Measurements from ENCODE around the gene CCNB2.

CCNB2 gene

DNA sequence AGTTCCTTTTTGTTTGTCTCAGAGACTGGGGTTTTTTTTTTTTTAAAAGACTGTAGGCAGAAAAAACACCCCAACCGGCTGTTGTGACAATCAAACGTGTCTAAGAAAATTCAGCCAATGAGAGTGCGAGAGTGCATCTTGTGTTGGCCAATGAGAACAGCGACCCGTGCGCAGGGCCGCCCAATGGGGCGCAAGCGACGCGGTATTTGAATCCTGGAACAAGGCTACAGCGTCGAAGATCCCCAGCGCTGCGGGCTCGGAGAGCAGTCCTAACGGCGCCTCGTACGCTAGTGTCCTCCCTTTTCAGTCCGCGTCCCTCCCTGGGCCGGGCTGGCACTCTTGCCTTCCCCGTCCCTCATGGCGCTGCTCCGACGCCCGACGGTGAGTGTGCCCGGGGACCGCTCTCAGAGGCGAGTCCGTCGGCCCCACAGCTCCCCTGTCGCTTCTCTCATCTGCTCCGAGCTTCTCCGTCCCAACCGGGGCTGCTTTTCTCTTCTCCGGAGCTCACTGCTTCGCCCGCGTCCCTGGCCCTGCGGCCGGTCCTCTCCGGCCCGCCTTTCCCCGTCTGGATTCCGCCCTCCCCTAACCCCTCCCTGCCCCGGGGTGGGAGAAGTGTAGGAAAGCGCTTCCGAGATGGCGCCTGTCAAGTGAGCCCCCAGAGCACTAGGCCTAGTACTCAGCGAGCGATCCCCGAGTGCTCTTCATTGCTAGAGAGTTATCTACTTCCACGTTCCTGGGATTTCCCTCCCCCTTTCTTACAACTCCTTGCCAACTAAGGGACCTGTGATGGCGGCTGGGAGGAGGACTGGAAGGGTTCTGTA lies at the start of gene CCNB2:
Gene CCNB2 (plus strand): TSS at position 235 of the 821 bp plus-strand sequence. CDS start 123 bp downstream, at position 358.
- TF ChIP-seq CTCF (IDR thresholded peaks at IDR 0.05; ENCODE audit: insufficient read depth, low read length, missing control alignments): no peak
- POLR2A ChIA-PET: no interaction called here
- H3K4me3 ChIP-seq (ENCODE audit: low read depth, low read length): peak within 1 kb of the TSS; percentile 98
- DNase-seq (ENCODE audit: low read depth, low spot score): peak; percentile 52
- CTCF ChIA-PET: interaction anchor here (1.5 kb wide), 1 partner anchor 125 kb away, joined by 5 read pairs; no protein-coding TSS in a partner anchor

DNA sequence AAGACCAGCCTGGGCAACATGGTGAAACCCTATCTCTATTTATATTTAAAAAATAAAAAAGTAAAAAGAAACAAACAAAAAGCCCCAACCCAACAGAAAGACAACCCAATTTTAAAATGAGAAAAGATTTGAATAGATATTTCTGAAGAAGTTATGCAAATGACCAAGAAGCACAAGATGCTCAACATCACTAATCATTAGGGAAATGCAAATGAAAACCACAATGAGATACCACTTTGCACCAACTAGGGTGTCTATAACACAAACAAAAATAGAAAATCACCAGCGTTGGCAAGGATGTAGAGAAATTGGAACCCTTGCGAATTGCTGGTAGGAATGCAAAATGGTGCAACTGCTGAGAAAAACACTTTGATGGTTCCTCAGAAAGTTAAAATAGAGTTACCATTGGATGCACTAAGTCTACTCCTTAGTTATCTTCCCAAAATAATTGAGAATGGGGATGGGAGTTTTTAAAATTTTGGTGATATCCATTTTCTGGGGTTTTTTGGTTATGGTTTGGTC lies 45.8 kb upstream of the CCNB2 start:
- TF ChIP-seq CTCF (IDR thresholded peaks at IDR 0.05; ENCODE audit: insufficient read depth, low read length, missing control alignments): no peak
- CTCF ChIA-PET: interaction anchor here (1.9 kb wide), 1 partner anchor 15 kb away, joined by 5 read pairs; no protein-coding TSS in a partner anchor
- POLR2A ChIA-PET: no interaction called here
- no peak for DNase-seq (ENCODE audit: low read depth, low spot score)
- H3K4me3 ChIP-seq (ENCODE audit: low read depth, low read length): no peak overlapping the region

DNA sequence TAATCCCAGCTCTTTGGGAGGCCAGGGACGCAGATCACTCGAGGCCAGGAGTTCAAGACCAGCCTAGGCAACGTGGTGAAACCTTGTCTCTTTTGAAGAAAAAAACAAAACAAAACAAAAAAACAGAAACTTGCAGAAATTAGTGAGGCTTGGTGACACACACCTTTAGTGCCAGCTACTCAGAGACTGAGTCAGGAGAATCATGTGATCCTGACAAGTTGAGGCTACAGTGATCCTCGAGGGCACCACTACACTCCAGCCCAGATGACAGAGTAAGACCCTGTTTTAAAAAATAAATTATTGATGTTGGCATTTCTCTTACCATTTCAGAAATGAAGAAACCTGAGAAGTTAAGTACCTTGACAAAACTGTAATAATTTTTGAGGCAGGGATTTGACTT lies 44.6 kb upstream of the CCNB2 start:
- ChIA-PET CTCF (interaction anchor here (1.9 kb wide), 1 partner anchor 13 kb away, joined by 5 read pairs; no protein-coding TSS in a partner anchor), POLR2A (no interaction called here)
- no peak for DNase-seq (ENCODE audit: low read depth, low spot score)
- no peak overlapping the region for H3K4me3 ChIP-seq (ENCODE audit: low read depth, low read length)
- no peak for TF ChIP-seq CTCF (IDR thresholded peaks at IDR 0.05; ENCODE audit: insufficient read depth, low read length, missing control alignments)

- POLR2A ChIA-PET: no interaction called here
These were observed 41.9 kb upstream of the CCNB2 start for GRCh38 chr15:59063042-59063441.

GRCh38 chr15:59069430-59069829 lies 35.5 kb upstream of the CCNB2 start:
- H3K4me3 ChIP-seq (ENCODE audit: low read depth, low read length): no peak overlapping the region
- no peak for TF ChIP-seq CTCF (IDR thresholded peaks at IDR 0.05; ENCODE audit: insufficient read depth, low read length, missing control alignments)
- ChIA-PET CTCF (interaction anchor here (1.5 kb wide), 1 partner anchor 15 kb away, joined by 4 read pairs; no protein-coding TSS in a partner anchor), POLR2A (no interaction called here)
- no peak for DNase-seq (ENCODE audit: low read depth, low spot score)

More at GRCh38 chr15:59063042-59063441, 41.9 kb upstream of the CCNB2 start:
- no peak for TF ChIP-seq CTCF (IDR thresholded peaks at IDR 0.05; ENCODE audit: insufficient read depth, low read length, missing control alignments)
- DNase-seq (ENCODE audit: low read depth, low spot score): no peak
- CTCF ChIA-PET: no interaction called here
- no peak overlapping the region for H3K4me3 ChIP-seq (ENCODE audit: low read depth, low read length)

DNA sequence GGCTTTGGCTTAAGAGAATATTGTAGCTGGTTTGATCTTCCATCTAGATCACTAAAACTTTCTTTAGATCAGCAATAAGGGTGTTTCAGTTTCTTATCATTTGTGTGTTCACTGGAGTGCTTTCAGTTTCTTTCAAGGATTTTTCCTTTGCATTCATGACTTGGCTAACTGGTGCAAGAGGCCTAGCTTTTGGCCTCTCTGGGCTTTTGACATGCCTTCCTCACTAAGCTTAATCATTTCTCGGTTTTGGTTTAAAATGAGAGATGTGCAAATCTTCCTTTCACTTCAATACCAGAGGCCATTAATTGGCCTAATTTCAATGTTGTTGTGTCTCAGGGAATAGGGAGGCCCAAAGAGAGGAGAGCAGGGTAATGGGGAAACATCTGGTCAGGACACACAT lies 30.3 kb upstream of the CCNB2 start:
- no peak for TF ChIP-seq CTCF (IDR thresholded peaks at IDR 0.05; ENCODE audit: insufficient read depth, low read length, missing control alignments)
- ChIA-PET CTCF (interaction anchor here (0.8 kb wide), 1 partner anchor 95 kb away, joined by 4 read pairs; no protein-coding TSS in a partner anchor), POLR2A (no interaction called here)
- H3K4me3 ChIP-seq (ENCODE audit: low read depth, low read length): no peak overlapping the region
- no peak for DNase-seq (ENCODE audit: low read depth, low spot score)
